Glomerular visceral epithelial cell (primary cell): Measurements from ENCODE around the gene CGB7.

Source experiments
- DNase-seq: peaks from one replicate; pipeline ENCODE4 v3.0.0-alpha.2; 2016; ENCODE audit errors: extremely low spot score

CGB7 gene

GRCh38 chr19:49057636-49058234, at the start of gene CGB7:
Gene CGB7 (minus strand): TSS chr19:49057749. CDS start chr19:49055375, 2,374 bp downstream.
- peak; percentile 82 for DNase-seq

- peak; percentile 60 for DNase-seq
Measured at GRCh38 chr19:49106648-49107135, 49.1 kb upstream of the CGB7 start.

GRCh38 chr19:49104229-49104864, 46.8 kb upstream of the CGB7 start:
- no peak for DNase-seq

GRCh38 chr19:49103331-49104085, 46.0 kb upstream of the CGB7 start:
- DNase-seq = no peak

GRCh38 chr19:49102303-49102702, 44.8 kb upstream of the CGB7 start:
- no peak for DNase-seq

- DNase-seq = no peak
Measured at GRCh38 chr19:49101160-49101559, 43.6 kb upstream of the CGB7 start.

GRCh38 chr19:49098795-49099194, 41.2 kb upstream of the CGB7 start:
- DNase-seq = no peak

GRCh38 chr19:49097453-49098288, 40.1 kb upstream of the CGB7 start:
- DNase-seq = peak; percentile 82

- no peak for DNase-seq
Measured at GRCh38 chr19:49094505-49095482, 37.2 kb upstream of the CGB7 start.

- DNase-seq = no peak
Measured at GRCh38 chr19:49092686-49093085, 35.1 kb upstream of the CGB7 start.

- DNase-seq = no peak
Measured at GRCh38 chr19:49091391-49092038, 34.0 kb upstream of the CGB7 start.

GRCh38 chr19:49086296-49086695, 28.7 kb upstream of the CGB7 start:
- DNase-seq = no peak

GRCh38 chr19:49085868-49086232, 28.3 kb upstream of the CGB7 start:
- DNase-seq = no peak

- peak; percentile 100 for DNase-seq
Measured at GRCh38 chr19:49085020-49085867, 27.7 kb upstream of the CGB7 start, which contains the start of gene SNRNP70. Gene SNRNP70 (plus strand): TSS chr19:49085451. CDS start chr19:49086415, 964 bp downstream.

GRCh38 chr19:49084206-49085019, 26.9 kb upstream of the CGB7 start:
- no peak for DNase-seq

- no peak for DNase-seq
Measured at GRCh38 chr19:49081273-49081672, 23.7 kb upstream of the CGB7 start.

GRCh38 chr19:49080392-49080791, 22.8 kb upstream of the CGB7 start:
- DNase-seq = no peak

- peak; percentile 68 for DNase-seq
Measured at GRCh38 chr19:49074869-49075268, 17.3 kb upstream of the CGB7 start.
